Ishikawa (cell line): ENCODE measurements around the gene MORC1.

Experiments used
- CEBPB ChIP-seq: IDR thresholded peaks from 2 replicates; pipeline ENCODE4 v1.6.1; 2012
- CREB1 ChIP-seq: IDR thresholded peaks from 2 replicates; pipeline ENCODE4 v1.6.1; 2012; ENCODE audit warnings: low read depth
- EGR1 ChIP-seq: IDR thresholded peaks from 2 replicates; pipeline ENCODE4 v1.6.1; 2012
- EP300 ChIP-seq: IDR thresholded peaks from 2 replicates; pipeline ENCODE4 v1.6.1; 2012; ENCODE audit warnings: borderline replicate concordance
- FOXM1 ChIP-seq: IDR thresholded peaks from 2 replicates; pipeline ENCODE4 v1.6.1; 2012; ENCODE audit warnings: low read depth, borderline replicate concordance
- MAX ChIP-seq: IDR thresholded peaks from 2 replicates; pipeline ENCODE4 v1.6.1; 2012
- NFIC ChIP-seq: IDR thresholded peaks from 2 replicates; pipeline ENCODE4 v1.6.1; 2012
- RAD21 ChIP-seq: IDR thresholded peaks from 2 replicates; pipeline ENCODE4 v1.6.1; 2012; ENCODE audit warnings: low read depth
- TAF1 ChIP-seq: IDR thresholded peaks from 2 replicates; pipeline ENCODE4 v1.6.1; 2012; ENCODE audit warnings: low read depth, mild to moderate bottlenecking
- TCF12 ChIP-seq: IDR thresholded peaks from 2 replicates; pipeline ENCODE4 v1.6.1; 2012; ENCODE audit warnings: low read depth
- TEAD4 ChIP-seq: IDR thresholded peaks from 2 replicates; pipeline ENCODE4 v1.6.1; 2012
- YY1 ChIP-seq: IDR thresholded peaks from 2 replicates; pipeline ENCODE4 v1.6.1; 2012; ENCODE audit warnings: low read depth
- ZBTB7A ChIP-seq: IDR thresholded peaks from 2 replicates; pipeline ENCODE4 v1.6.1; 2012; ENCODE audit warnings: low read depth
- TF ChIP-seq, protein P1 (sequence below): IDR thresholded peaks from 2 replicates; pipeline ENCODE4 v1.6.1; 2012; ENCODE audit warnings: low read depth, mild to moderate bottlenecking
- TF ChIP-seq, protein P2 (sequence below): IDR thresholded peaks from 2 replicates; pipeline ENCODE4 v1.6.1; 2012

MORC1 gene

GRCh38 chr3:109072194-109072593, 45.7 kb downstream of the MORC1 start:
- TF ChIP-seq FOXM1 (no peak), CREB1 (no peak), TCF12 (no peak), CEBPB (no peak), MAX (no peak), TAF1 (no peak), ZBTB7A (no peak), EP300 (no peak), TEAD4 (no peak), YY1 (no peak), RAD21 (no peak), NFIC (no peak)
- TF ChIP-seq, protein P1, sequence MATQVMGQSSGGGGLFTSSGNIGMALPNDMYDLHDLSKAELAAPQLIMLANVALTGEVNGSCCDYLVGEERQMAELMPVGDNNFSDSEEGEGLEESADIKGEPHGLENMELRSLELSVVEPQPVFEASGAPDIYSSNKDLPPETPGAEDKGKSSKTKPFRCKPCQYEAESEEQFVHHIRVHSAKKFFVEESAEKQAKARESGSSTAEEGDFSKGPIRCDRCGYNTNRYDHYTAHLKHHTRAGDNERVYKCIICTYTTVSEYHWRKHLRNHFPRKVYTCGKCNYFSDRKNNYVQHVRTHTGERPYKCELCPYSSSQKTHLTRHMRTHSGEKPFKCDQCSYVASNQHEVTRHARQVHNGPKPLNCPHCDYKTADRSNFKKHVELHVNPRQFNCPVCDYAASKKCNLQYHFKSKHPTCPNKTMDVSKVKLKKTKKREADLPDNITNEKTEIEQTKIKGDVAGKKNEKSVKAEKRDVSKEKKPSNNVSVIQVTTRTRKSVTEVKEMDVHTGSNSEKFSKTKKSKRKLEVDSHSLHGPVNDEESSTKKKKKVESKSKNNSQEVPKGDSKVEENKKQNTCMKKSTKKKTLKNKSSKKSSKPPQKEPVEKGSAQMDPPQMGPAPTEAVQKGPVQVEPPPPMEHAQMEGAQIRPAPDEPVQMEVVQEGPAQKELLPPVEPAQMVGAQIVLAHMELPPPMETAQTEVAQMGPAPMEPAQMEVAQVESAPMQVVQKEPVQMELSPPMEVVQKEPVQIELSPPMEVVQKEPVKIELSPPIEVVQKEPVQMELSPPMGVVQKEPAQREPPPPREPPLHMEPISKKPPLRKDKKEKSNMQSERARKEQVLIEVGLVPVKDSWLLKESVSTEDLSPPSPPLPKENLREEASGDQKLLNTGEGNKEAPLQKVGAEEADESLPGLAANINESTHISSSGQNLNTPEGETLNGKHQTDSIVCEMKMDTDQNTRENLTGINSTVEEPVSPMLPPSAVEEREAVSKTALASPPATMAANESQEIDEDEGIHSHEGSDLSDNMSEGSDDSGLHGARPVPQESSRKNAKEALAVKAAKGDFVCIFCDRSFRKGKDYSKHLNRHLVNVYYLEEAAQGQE, result no peak
- TF ChIP-seq, protein P2, sequence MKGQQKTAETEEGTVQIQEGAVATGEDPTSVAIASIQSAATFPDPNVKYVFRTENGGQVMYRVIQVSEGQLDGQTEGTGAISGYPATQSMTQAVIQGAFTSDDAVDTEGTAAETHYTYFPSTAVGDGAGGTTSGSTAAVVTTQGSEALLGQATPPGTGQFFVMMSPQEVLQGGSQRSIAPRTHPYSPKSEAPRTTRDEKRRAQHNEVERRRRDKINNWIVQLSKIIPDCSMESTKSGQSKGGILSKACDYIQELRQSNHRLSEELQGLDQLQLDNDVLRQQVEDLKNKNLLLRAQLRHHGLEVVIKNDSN, result no peak

GRCh38 chr3:109071350-109072142, 46.4 kb downstream of the MORC1 start:
- TF ChIP-seq TEAD4, result no peak
- peak; percentile 15; the same call in 1 of the 2 replicates for TF ChIP-seq RAD21

GRCh38 chr3:109070211-109070610, 47.7 kb downstream of the MORC1 start:
- TF ChIP-seq NFIC (no peak), FOXM1 (no peak), CEBPB (no peak), MAX (no peak), ZBTB7A (no peak), TCF12 (no peak), CREB1 (no peak), TEAD4 (no peak), TAF1 (no peak), YY1 (no peak), EGR1 (no peak), RAD21 (no peak), EP300 (no peak)
- TF ChIP-seq, protein P1, result no peak
- TF ChIP-seq, protein P2, result no peak

- TF ChIP-seq TCF12, result no peak
- no peak for TF ChIP-seq EP300
- no peak for TF ChIP-seq YY1
- no peak for TF ChIP-seq ZBTB7A
- no peak for TF ChIP-seq NFIC
- no peak for TF ChIP-seq CREB1
- no peak for TF ChIP-seq MAX
- no peak for TF ChIP-seq RAD21
- TF ChIP-seq TEAD4, result no peak
- TF ChIP-seq TAF1, result no peak
- TF ChIP-seq, protein P1, result no peak
- TF ChIP-seq EGR1, result no peak
- TF ChIP-seq, protein P2, result no peak
- TF ChIP-seq FOXM1, result no peak
- TF ChIP-seq CEBPB, result no peak
Measured at GRCh38 chr3:109066864-109067263, 51.1 kb downstream of the MORC1 start.
